ENCODE measurements around the gene NUDT9.

GRCh38 chr4:87451537-87451936 lies 29.2 kb downstream of the NUDT9 start:
- TF ChIP-seq CTCF (IDR thresholded peaks at IDR 0.05; ENCODE audit: poor library complexity) = no peak
- no peak for TF ChIP-seq EZH2 (IDR thresholded peaks at IDR 0.05; ENCODE audit: borderline replicate concordance)
- no peak for TF ChIP-seq EZH2phosphoT487 (IDR thresholded peaks at IDR 0.05; ENCODE audit: low read depth, severe bottlenecking, unreplicated experiment)
